H4 (cell line): ENCODE measurements around the gene CMTM1. TPM values are rescaled to one million over a fixed set of nuclear protein-coding genes. Genes with fewer than 3 reads are reported as not detected.

ENCODE experiments used
- DNase-seq: peaks from one replicate; pipeline ENCODE4 v3.0.0-alpha.2; 2015; ENCODE audit warnings: low spot score
- total RNA-seq: library from RNA; depleted of rRNA; stranded (reverse); fragments of >200 nt; shearing (Covaris generic); gene quantifications from 2 replicates; pipeline ENCODE4 v1.2.3, GENCODE V29; 2014; rRNA removed

CMTM1 gene, protein sequence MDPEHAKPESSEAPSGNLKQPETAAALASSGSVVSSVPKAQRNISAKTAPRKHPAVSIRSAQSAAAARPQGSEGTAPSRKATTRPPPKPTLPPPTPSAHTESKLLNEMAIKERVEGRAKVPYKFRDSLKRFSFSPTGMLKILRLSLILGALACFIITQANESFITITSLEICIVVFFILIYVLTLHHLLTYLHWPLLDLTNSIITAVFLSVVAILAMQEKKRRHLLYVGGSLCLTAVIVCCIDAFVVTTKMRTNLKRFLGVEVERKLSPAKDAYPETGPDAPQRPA
- total RNA-seq, result 0.85 and 1.1 TPM in 2 replicates

DNA sequence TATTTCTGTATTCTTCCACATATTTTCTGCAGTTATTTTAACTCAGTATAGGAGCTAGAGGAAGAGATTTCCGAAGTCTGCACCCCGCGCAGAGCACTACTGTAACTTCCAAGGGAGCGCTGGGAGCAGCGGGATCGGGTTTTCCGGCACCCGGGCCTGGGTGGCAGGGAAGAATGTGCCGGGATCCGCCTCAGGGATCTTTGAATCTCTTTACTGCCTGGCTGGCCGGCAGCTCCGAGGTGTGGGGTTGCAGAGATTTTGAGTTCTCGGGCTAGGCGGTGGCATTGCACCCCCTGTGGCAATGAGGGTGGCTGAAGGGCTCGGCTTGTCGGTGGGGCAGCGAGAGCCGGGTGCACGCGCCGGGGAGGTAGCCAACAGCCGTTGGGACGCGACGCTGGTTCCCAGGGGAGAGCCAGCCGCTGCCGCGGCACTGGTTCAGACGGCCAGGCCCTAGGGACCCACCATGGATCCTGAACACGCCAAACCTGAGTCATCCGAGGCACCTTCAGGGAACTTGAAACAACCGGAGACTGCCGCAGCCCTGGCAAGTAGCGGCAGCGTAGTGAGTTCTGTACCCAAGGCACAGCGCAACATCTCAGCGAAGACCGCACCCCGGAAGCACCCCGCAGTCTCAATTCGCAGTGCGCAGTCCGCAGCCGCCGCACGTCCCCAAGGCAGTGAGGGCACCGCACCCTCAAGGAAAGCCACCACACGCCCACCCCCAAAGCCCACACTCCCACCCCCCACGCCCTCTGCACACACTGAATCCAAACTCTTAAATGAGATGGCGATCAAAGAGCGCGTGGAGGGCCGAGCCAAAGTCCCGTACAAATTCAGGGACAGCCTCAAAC, at the start of gene CMTM1:
Gene CMTM1, plus strand, starts transcription at position 389 of the 851 bp plus-strand sequence. Its CDS starts 75 bp downstream, at position 464.
- no peak for DNase-seq

DNA sequence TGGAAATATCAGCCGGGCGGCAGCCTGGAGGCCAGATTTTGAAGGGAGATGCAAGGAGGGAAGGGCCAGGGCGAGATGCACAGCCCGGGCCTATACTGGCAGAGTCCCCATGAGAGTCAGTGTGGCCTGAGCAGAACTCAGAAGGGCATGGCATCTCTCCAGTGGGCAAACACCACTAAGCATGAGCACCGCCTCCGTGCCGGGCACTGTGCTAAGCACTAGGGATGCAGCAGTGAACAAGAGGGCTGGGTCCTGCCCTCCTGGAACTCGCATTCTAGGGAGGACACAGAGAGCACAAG, 49.8 kb upstream of the CMTM1 start:
- DNase-seq, result no peak

DNA sequence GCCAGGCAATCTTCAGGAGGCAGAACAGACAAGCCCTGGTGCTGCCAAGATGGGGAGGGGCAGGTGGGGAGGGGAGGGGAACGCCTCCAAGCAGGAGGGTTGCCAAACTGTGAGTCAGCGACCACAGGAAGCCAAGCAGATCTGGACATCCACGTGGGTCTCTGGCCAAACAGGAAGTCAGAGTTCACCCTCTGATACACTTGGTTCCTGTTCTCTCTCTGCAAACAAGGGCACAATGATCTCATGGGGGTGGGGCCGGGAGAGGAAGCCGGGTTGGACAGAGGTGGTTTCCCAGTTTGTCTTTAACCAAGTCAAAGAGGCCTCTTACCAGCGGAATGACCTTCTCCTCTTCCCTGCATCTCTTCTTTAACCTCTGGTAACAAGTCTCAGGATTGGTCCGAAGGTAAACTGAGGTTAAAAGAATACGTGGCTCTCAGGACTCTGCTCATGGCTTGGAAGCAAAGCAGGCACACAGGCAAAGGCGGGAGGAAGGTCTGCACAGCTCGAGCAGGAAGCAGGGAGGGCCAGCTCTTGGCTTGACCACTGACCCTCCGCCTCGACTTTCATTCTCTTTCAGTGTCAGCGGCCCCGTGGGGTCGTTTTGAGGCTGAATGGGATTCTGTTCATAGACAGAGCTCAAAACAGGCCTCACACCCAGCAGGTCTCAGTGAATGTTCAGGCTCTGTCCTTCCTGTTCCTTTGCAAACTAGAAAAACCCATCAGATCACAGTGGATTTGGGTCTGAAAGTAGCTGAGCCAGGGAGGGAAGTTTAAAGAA, 49.2 kb upstream of the CMTM1 start:
- peak; percentile 98 for DNase-seq

DNA sequence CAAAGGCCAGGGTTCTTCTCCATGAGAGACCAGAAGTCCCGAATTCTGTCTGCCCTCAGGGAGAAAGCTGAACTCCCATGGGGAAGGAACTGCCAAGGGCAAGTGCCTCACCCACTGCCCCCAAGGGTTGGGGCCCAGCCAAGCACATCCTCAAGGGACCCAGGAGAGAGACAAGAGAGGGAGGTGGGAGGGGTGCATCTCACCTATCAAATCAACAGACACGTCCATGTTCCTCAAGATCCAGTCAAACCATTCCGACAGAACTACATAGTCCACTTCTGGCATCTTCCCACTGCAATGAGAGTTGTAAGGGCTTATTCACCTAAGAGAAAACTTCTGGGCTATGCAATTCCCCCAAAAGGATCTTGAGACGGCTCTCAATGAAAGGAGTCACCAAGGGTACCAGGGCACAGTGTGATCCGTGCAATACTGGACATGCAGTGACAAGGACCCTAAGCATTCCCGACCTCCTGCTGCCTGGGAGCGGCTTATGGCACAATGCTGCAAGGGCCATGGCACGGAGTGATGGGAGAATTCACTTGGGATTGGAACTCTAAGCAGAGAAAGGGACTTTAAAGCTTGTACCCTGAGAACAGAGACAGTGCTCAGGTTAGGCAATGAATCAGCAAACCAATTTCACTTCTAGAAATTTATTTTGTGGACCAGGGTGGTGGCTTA, 48.5 kb upstream of the CMTM1 start:
- no peak for DNase-seq

DNA sequence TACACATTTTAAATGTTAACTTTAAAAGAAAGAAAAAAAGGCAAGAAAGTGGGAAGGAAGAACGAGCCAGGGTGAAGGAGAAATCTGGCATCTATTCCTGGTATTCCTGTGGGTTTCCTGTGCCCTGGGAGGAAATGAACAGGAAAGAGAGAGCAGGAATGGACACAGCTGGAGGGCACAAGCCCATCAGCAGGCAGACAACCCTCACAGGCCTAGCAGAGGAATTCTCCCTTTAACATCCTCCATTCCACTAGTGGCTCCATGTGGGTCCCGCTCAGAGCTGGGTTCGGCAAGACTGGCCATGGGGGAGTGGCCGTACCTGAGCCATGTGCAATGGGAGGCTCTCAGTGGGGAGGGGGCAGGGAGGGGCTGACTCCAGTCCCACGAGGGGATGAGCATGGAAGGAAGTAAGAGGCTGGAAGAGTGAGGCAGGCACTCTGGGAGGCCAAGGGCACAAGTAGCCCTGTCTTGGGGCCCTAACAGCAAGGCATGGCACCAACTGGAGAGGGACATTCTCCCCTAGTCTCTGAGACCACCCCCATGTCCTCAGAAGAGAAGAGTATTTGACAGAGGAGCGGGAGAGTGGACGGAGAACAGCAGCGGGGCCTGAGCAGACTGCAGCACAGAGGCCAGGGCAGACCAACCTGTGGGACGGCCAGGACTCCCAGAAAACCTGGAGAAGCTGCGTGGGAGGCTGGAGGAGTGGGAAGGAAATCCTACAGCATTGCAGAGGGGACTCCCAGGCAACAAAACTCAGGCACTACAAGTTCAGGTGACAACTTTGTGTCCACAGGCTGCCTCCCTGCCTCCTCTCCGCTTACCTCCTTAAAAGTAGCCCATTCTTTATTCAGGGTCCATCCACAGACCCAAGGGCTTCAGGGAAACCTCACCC, 46.5 kb upstream of the CMTM1 start:
- no peak for DNase-seq

DNA sequence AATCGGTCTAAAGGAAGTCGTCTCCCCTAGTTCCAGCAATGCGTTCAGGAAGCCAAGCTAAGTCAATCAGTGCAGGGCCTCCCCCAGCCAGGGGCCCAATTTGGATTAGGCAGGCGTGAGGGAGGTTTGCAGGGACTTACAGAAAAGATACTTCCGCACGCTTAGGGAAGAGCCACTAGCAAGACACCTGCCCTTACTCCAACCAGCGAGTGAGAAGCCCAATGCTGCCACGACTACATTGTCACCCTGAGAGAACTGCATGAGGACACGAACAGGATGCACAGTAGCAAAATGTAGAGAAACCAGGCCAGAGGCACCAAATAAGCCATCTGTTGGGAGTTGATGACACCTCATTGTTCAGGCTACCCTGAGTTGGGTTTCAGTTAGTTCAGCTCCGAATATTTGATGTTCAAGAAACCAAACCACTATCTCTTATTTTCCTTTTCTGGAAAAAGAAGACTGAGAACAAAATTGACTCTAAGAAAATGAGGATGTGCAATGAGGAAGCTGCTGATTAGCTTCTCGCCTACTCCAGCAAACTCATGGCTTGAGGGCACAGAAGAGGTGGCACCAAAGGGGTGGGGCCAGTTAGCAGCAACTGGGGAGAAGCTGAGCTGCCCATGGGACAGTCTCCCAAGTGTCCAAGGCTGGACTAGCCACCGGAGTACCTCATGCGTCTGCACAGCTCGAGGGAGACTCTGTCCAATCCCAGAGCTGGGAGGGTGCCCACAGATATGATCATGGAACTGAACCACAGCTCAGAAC, 45.7 kb upstream of the CMTM1 start:
- DNase-seq, result no peak

DNA sequence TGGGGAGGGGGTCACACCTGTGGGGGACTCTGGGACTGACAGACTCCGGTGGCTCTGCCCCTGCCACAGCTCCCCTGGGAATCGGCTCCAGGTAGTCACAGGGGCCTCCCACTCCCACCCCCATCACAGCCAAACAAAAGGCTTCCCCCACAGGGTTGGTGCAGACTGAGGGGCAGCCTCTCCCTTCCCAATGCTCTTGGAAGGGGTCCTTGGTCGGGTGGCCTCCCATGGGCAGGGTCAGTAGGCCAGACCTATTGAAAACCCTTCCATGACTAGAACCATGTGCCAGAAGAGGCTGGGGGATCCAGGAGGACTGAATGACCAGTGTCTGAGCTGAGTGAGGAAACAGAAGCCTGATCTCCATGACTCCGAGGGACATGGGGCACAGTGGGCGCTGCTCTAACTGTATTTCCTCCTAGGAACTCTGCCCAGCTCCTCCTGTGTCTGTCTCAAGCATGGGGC, 45.0 kb upstream of the CMTM1 start:
- DNase-seq, result no peak

DNA sequence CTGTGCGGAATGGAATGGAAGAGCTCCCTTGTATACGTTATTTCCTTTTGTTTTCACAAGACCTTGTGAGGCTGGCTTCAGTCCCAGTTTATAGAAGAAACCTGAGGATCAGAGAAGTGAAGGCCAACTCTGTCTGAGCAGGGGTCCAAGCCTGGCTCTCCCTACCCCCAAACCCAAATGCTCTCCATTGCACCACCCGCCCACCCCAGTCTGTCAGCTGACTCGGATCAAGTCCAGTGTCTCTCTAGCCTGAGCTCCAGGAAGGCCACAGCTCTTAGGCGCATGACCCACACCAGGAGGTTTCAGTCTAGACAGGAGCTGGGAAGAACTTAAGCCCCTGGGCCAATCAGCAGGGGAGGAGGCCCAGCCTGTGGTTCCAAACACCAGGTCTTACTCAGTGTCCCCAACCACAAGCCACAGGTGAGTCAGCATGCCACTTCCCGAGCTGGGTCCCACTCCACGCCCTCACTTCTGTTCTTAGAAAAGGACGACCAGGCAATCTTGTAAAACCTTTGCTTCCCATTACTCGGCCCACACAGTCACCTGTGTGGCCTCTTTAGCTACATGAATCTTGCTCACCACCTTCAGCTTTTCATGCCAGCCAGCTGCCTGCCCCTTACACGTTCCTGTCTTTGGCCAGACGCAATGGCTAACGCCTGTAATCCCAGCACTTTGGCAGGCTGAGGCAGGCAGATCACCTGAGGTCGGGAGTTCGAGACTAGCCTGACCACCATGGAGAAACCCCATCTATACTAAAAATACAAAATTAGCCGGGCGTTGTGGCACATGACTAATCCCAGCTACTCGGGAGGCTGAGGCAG, 44.1 kb upstream of the CMTM1 start:
- DNase-seq, result peak; percentile 98

DNA sequence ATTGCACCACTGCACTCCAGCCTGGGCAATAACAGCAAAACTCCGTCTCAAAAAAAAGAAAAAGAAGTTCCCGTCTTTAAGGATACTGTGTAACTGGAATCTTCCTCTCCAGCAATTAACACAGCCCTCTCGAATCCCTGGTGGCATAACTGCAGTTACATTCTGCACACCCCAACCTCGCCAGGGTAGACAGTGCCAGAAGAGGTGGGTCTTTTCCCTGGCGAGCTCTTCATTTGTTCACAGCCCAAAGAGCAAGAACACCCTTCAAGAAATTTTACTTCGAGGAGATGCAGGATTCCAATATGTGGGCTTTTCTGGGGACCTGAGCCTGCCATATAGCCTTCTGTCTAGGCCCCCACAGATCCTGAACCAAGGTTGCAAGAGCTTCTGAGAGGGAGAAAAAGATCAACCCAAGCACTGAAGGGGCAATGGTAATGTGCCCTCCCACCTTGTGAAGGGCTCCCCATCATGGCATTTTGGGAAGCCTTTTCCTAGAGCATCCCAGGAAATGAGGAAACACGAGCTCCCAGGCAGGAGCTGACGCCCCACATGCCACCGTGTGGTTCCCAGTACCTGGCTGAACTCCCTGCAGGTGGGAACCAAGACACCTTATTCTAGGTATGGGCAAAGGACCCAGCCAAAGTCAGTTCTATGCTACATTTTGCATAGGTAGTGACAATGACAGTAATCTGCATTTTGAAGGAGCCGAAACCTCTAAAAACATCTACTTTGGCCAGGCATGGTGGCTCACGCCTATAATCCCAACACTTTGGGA, 43.2 kb upstream of the CMTM1 start:
- no peak for DNase-seq

DNA sequence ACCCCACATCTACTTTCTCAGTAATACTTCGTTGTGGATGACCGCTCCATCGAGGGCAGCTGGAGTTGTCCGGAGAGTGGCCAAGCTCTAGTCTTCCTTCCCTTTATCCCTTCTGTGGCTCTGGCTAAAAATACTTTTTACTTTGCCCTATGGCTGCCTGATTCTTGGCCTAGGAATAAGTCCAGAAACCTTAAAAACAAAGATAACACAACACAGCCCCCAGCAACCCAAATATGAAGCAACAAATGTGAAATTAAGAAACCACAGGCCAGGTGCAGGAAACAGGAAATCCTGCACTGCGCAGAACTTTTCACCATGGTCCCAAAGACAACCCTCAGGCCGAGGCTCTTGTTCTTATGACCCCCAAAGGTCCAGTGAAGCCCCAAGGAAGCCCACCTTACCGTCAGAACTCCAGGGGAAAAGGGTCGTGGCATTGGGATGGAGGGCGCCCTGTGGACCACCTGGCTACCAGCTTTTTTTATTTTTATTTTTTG, 42.3 kb upstream of the CMTM1 start:
- no peak for DNase-seq

DNA sequence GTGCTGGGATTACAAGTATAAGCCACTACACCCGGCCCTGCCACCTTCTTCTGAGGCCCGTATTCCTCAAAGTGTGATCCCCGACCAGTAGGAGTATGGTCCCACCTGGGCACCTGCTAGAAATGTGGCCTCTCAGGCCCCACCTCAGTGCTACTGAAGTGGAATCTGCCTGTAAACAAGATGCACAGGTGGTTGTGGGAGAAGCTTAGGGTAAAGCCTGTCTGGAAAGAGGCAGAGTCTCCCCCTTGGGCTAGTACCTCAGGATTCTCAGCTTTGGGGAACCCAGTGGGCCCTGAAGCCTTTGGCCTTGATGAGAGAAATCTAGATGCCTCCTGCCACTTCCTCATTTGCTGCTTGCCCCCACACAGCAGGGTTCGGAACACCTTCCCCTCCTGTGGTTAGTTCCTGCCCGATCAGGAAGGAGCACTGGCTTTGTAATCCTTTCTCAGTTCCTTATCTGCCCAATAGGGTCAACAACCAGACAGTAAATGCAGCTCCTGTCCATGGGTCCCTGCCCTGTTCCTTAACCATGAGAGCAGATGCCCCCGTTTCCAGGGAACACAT, 41.6 kb upstream of the CMTM1 start:
- no peak for DNase-seq

DNA sequence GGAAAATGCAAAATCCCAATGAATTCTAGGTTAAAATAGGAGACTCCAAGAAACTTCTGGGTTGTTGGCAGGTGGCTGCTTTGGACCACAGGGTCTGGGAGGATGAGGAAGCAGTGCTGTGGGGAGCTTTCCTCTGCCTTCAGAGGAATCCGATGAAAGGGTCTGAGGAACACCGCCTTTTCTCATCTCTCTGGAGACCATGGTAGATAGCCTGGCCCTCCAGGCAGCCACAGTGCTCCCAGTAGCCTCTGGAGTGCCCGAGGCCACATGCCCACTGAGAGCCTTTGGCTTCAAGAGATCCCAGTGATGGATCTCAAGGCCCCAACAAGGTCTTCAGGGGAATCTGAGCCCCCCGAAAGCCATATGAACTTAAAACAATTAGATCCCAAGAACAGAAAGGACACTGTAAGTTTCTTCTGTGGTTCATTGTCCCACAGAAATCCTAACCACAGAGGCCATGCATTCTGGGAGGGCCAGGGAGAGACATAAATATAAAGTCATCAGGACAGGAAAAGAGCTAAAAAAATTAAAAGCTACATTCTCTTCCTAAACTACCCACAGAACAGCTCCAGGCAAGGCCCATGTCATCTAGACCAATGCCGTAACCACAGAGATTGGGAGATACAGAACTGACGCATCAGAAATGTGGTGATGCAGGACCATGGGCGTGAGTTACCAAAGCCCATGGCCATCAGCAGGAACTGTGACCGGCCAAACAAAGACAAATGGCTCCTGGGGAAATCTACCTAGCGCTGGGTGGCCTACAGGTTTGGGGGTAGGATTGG, 40.7 kb upstream of the CMTM1 start:
- DNase-seq, result peak; percentile 95

DNA sequence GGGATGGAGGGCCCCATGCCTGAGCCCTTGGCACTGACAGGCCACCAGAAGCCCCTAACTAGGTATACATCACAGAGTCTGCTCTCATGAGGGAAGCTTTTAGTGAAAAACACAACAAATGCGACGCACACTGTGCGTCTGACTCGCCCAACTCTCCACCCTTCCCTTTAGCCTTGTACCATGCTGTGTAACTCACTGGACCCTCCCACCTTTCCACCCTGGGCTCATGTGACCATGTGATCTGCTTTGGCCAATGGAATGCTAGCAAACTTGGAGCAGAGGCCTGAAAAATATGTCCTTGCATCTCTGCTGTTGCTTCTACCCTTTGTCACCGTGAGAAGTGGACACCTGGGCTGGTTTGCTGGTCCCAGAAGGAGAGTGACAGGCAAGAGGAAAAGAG, 37.9 kb upstream of the CMTM1 start:
- DNase-seq, result no peak

DNA sequence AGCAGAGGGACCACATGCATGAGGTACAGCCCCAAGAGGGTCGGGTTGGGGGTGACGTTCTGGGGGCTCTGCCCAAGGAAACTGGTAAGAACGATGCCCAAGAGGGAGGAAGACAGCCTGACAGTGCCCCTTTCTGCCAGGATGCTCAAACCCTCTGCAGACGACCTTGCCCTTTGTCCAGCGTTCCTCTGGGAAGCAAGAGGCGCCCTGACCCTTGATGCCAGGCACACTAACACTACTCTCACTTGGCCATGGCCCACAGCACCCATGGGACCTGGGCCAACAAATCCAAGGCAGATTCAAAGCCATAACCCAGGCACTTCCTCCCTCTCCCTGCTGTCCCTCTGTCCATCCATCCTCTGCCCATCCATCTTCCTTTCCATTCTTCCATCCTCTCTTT, 36.8 kb upstream of the CMTM1 start:
- no peak for DNase-seq

DNA sequence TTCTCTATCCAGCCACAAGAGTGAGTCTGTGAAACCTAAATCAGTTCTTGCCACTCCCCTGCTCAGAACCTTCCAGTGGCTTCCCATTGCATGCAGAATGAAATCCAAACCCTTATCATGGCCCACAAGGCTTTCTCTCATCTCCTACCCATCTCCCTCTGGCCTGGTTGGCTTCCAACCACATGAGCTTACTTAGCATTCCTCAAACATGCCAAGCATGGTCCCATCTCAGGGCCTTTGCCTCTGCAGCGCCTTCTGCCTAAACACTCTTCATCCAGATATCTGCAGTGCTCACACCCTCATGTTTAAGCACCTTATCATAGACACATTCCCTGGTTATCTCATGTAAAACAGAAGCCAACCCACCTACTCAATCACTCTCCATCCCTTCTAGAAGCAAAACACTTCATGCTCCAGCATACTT, 31.9 kb upstream of the CMTM1 start:
- no peak for DNase-seq

DNA sequence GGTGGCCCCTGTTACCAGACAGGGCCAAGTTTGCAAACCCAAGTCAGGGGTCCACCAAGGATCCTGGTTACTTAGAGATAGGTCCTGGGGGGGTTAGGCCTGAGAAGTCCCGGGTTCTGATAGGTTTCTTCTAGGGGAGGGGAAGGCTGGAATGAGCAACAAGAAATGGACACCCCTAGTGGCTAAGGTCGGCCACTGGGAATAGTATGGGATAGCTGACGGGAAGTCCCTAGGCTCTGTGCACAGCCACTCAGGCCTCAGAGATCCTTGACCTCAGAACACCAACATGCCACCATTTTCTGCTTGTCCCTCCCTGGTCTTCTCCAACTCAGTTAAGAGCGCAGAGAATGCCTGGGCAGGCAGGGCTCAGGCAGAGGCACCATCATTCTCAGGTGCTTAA, 29.7 kb upstream of the CMTM1 start:
- no peak for DNase-seq

DNA sequence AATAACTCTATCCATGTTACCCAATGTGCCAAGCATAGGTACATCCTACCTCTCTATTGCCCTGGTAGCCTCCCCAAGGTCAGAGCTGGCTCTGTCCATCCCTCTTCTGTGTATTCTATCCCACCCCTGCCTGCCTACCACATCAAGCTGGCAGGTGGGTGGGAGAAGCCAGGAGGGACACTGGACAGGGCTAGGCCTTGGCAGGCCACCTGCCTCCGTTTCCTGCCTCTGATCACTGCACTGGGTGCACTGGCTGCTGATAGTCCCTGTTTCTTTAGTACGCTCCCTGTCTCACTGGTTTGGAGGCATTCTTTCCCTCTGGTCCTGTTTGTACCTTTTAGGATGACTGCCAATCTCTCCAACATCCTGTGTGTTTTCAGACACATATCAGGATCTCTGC, 29.0 kb upstream of the CMTM1 start:
- DNase-seq, result no peak
